ENCODE measurements around the gene RHOV.

Gene RHOV

GRCh38 chr15:40838756-40839155 is 35.3 kb downstream of the RHOV start:
- no peak overlapping the region for H3K4me3 ChIP-seq (ENCODE audit: control insufficient read depth, low read depth, low read length)
- no peak for TF ChIP-seq CTCF (conservative IDR thresholded peaks at IDR 0.05; ENCODE audit: control insufficient read depth, insufficient read depth, low read depth, low read length)
- no peak for DNase-seq (ENCODE audit: low read depth)

- TF ChIP-seq CTCF (conservative IDR thresholded peaks at IDR 0.05; ENCODE audit: control insufficient read depth, insufficient read depth, low read depth, low read length), result no peak
- no peak overlapping the region for H3K4me3 ChIP-seq (ENCODE audit: control insufficient read depth, low read depth, low read length)
- no peak for DNase-seq (ENCODE audit: low read depth)
These were observed 38.0 kb downstream of the RHOV start for GRCh38 chr15:40836020-40836419.

- no peak for DNase-seq (ENCODE audit: low read depth)
- H3K4me3 ChIP-seq (ENCODE audit: control insufficient read depth, low read depth, low read length), result no peak overlapping the region
- no peak for TF ChIP-seq CTCF (conservative IDR thresholded peaks at IDR 0.05; ENCODE audit: control insufficient read depth, insufficient read depth, low read depth, low read length)
These were observed 41.1 kb downstream of the RHOV start for GRCh38 chr15:40832903-40833302.

- DNase-seq (ENCODE audit: low read depth), result no peak
- TF ChIP-seq CTCF (conservative IDR thresholded peaks at IDR 0.05; ENCODE audit: control insufficient read depth, insufficient read depth, low read depth, low read length), result no peak
- no peak overlapping the region for H3K4me3 ChIP-seq (ENCODE audit: control insufficient read depth, low read depth, low read length)
These were observed 42.2 kb downstream of the RHOV start for GRCh38 chr15:40831861-40832260.

GRCh38 chr15:40830884-40831283 is 43.1 kb downstream of the RHOV start:
- no peak for TF ChIP-seq CTCF (conservative IDR thresholded peaks at IDR 0.05; ENCODE audit: control insufficient read depth, insufficient read depth, low read depth, low read length)
- H3K4me3 ChIP-seq (ENCODE audit: control insufficient read depth, low read depth, low read length), result no peak overlapping the region
- DNase-seq (ENCODE audit: low read depth), result no peak

- TF ChIP-seq CTCF (conservative IDR thresholded peaks at IDR 0.05; ENCODE audit: control insufficient read depth, insufficient read depth, low read depth, low read length), result no peak
- no peak for DNase-seq (ENCODE audit: low read depth)
- H3K4me3 ChIP-seq (ENCODE audit: control insufficient read depth, low read depth, low read length), result no peak overlapping the region
These were observed 44.9 kb downstream of the RHOV start for GRCh38 chr15:40829115-40829514.

GRCh38 chr15:40828447-40829036 is 45.5 kb downstream of the RHOV start, which contains the start of gene PPP1R14D:
Gene PPP1R14D, minus strand, starts transcription at chr15:40828708. Its CDS starts 67 bp downstream, at chr15:40828641.
- TF ChIP-seq CTCF (conservative IDR thresholded peaks at IDR 0.05; ENCODE audit: control insufficient read depth, insufficient read depth, low read depth, low read length), result no peak
- H3K4me3 ChIP-seq (ENCODE audit: control insufficient read depth, low read depth, low read length), result no peak within 1 kb of the TSS
- no peak for DNase-seq (ENCODE audit: low read depth)
